Lung (tissue), 12 donors: Measurements from ENCODE around the gene PPP2R2C. TPM values are rescaled to one million over a fixed set of nuclear protein-coding genes. Genes with fewer than 3 reads are reported as not detected.

ENCODE experiments used
- ATAC-seq: fragments of 200-7000 bp; cut with Tn5 transposase; one replicate; pipeline ENCODE4 v1.9.1; 2020; ENCODE audit warnings: moderate number of reproducible peaks; ENCODE audit not compliant: insufficient read depth, low FRiP score
- DNase-seq, 3 donors: peaks; one replicate each; pipeline ENCODE4 v3.0.0-alpha.2; 2013 to 2017
- H3K27ac ChIP-seq, 2 donors: one replicate each; pipeline ENCODE4 v1.5.1; 2013; ENCODE audit warnings: mild to moderate bottlenecking in 2 of 2, moderate library complexity in 2 of 2, control low read depth in 1 of 2, inconsistent platforms in 1 of 2, low read depth in 1 of 2, low read length in 1 of 2
- H3K27me3 ChIP-seq, 3 donors: one replicate each; pipeline ENCODE4 v1.5.1; 2013; ENCODE audit warnings: low read length in 2 of 3; ENCODE audit not compliant: control insufficient read depth in 3 of 3, insufficient read depth in 3 of 3
- H3K36me3 ChIP-seq, 4 donors: one replicate each; pipeline ENCODE4 v1.5.1; 2013; ENCODE audit warnings: low read length in 4 of 4, mild to moderate bottlenecking in 1 of 4, moderate library complexity in 1 of 4; ENCODE audit not compliant: control insufficient read depth in 4 of 4, insufficient read depth in 4 of 4
- H3K4me1 ChIP-seq, 5 donors: one replicate each; pipeline ENCODE4 v1.5.1; 2013; ENCODE audit warnings: low read length in 5 of 5, mild to moderate bottlenecking in 2 of 5, moderate library complexity in 1 of 5; ENCODE audit not compliant: control insufficient read depth in 5 of 5, insufficient read depth in 5 of 5
- H3K4me3 ChIP-seq: one replicate; pipeline ENCODE4 v1.5.1; 2013; ENCODE audit warnings: mild to moderate bottlenecking, control low read depth, moderate library complexity
- H3K9ac ChIP-seq, 2 donors: one replicate each; pipeline ENCODE4 v1.5.1; 2013; ENCODE audit warnings: low read length in 2 of 2, control low read depth in 1 of 2; ENCODE audit not compliant: insufficient read depth in 1 of 2
- H3K9me3 ChIP-seq, 4 donors: one replicate each; pipeline ENCODE4 v1.5.1; 2013; ENCODE audit warnings: low read length in 3 of 4, mild to moderate bottlenecking in 1 of 4, moderate library complexity in 1 of 4; ENCODE audit not compliant: control insufficient read depth in 4 of 4, insufficient read depth in 3 of 4
- WGBS, 2 donors: extraction: QIAGEN DNeasy Blood & Tissue Kit; methylation state at CpG; one replicate each; pipeline ENCODE4 v1.1.7; 2013; 5-methylcytosine and 5-hydroxymethylcytosine counted together
- polyA plus RNA-seq, 2 donors: library from polyadenylated mRNA; stranded (reverse); fragments of 200-250 nt; gene quantifications; one replicate each; pipeline ENCODE4 v1.2.1, GENCODE V29; 2013
- total RNA-seq, 2 donors: library from RNA; depleted of rRNA in 1 of 2; stranded (reverse); fragments of >200 nt in 1 of 2; gene quantifications; one replicate each; pipeline ENCODE4 v1.2.1, GENCODE V29; 2014 to 2021
- TF ChIP-seq, protein P1 (sequence below): IDR thresholded peaks from 2 replicates; pipeline ENCODE4 v1.5.1; 2012; ENCODE audit warnings: mild to moderate bottlenecking; ENCODE audit errors: control extremely low read depth, extremely low read depth
- donor health status: control.
- donor health status: control.
- donor health status: Bipolar disorder and iron deficiency.
- donor health status: healthy.
- donor health status: DM: yes; HTN: yes; CAD: no.

PPP2R2C gene
- total and polyA plus RNA-seq, 4 donors, result 0.03 to 0.57 (median 0.04) TPM

DNA sequence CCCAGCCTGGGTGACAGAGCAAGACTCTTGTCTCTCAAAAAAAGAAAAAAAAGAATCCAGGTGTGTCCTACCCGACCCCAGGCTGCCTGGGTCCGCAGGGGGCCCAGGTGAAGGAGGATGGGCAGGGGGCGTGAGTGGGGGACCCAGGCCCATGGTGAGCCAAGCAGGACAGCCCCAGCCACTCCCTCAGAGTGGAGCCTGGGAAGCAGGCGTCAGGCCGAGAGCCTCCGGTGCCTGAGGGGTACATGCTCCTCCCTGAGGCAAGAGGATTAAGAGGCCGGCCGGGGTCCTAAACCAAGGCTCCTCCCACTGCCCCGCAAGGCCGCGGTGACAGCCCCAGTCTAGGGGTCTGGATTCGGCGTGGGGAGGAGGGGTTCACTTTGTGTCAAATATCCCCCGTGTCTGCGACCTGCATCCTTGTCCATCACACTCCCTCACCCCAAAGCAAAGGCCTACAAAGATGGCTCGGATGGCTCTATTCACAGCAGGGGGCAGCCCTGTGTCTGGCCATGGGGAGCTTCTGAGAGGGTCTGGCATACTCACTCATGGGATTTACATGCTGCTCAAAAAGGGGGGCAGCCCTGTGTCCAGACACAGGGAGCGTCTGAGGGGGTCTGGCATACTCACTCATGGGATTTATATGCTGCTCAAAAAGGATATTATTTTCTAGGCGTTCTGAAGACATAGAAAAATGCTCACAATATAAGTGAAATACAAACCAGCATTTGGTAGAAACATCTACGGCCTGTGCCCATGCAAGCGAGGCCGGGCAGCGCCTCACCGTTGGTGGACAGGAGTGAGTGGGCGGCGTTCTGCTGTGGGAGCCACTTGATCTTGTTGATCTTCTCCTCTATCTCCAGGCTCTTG, 94.6 kb downstream of the PPP2R2C start:
- H3K4me3 ChIP-seq, result no peak overlapping the region
- no peak for DNase-seq
- TF ChIP-seq, protein P1, sequence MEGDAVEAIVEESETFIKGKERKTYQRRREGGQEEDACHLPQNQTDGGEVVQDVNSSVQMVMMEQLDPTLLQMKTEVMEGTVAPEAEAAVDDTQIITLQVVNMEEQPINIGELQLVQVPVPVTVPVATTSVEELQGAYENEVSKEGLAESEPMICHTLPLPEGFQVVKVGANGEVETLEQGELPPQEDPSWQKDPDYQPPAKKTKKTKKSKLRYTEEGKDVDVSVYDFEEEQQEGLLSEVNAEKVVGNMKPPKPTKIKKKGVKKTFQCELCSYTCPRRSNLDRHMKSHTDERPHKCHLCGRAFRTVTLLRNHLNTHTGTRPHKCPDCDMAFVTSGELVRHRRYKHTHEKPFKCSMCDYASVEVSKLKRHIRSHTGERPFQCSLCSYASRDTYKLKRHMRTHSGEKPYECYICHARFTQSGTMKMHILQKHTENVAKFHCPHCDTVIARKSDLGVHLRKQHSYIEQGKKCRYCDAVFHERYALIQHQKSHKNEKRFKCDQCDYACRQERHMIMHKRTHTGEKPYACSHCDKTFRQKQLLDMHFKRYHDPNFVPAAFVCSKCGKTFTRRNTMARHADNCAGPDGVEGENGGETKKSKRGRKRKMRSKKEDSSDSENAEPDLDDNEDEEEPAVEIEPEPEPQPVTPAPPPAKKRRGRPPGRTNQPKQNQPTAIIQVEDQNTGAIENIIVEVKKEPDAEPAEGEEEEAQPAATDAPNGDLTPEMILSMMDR, result no peak
- peaks cover 4 to 31% (median 5%) of the 10 kb centered on the region in 3 donors for H3K27me3 ChIP-seq
- H3K27ac ChIP-seq, result no peak overlapping the region
- no peaks in the 10 kb centered on the region for H3K4me1 ChIP-seq
- H3K9ac ChIP-seq, result no peak overlapping the region
- H3K9me3 ChIP-seq, result no peaks in the 10 kb centered on the region
- no peaks in the 10 kb centered on the region for H3K36me3 ChIP-seq
- no peak for ATAC-seq
- WGBS, 2 donors, result 51 to 53% methylated on average over 25 of the region's 25 CpGs

DNA sequence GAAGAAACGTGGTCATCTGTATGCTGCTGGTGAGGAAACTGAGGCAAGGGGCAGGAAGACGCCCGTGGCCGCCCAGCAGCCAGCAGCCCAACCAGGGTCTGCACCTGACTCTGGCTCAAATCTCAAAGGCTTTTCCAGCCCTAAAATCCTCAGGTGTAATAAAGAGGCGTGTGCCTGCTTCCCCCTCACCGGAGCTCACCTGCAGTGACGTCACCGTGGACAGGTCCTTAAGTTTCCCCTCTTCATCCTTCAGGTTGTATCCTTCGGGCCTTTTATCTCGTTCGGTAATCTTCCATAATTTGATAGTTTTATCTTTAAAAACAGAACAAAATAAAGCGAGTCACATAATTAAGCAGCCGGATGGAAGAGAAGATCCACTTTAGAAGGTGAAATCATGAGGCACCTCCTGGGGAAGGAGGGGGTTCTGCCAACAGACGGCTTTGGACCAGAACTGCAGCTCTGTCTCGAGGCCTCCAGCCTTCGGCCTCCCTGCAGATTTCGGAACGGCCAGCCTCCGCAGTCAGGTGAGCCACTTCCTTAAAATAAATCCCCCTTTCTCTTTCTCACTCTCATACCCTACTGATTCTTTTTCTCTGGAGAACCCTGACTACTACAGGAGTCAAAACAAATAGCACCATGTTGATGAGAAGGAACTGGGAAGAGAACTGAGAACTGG, 96.7 kb downstream of the PPP2R2C start:
- Histone ChIP-seq H3K4me1 (no peaks in the 10 kb centered on the region), H3K9me3 (no peaks in the 10 kb centered on the region), H3K4me3 (no peak overlapping the region), H3K27me3 (peaks cover under 1 to 25% (median 5%) of the 10 kb centered on the region in 3 donors), H3K27ac (no peak overlapping the region), H3K9ac (no peak overlapping the region), H3K36me3 (no peaks in the 10 kb centered on the region)
- DNase-seq, result no peak
- TF ChIP-seq, protein P1, result no peak
- ATAC-seq, result no peak
- 79 to 88% methylated on average over 19 of the region's 19 CpGs for WGBS, 2 donors

DNA sequence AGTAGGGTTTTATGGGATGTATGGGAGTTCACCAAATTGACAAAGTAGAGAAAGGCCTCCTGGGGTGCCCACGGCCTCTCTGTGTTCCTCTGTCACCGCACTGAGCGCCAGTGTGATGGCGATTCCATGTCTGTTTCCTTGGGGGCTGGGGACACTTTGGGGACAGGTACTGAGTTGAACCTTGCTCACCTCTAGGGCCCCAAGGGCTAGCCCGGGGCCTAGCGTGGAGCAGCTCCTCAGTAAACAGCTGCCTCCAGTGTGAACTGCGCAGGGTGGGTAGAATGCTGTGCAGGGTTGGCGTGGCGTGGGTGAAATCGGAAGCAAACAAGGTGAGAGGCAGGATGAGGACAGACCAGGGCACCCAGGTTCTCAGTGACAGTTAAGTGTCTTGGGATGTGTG, 97.8 kb downstream of the PPP2R2C start:
- H3K4me3 ChIP-seq, result no peak overlapping the region
- H3K27ac ChIP-seq, result no peak overlapping the region
- no peak overlapping the region for H3K9ac ChIP-seq
- TF ChIP-seq, protein P1, result no peak
- ATAC-seq, result no peak
- peaks cover 0 to 15% (median 2%) of the 10 kb centered on the region in 3 donors for H3K27me3 ChIP-seq
- H3K36me3 ChIP-seq, result no peaks in the 10 kb centered on the region
- 91 to 95% methylated on average over 10 of the region's 10 CpGs for WGBS, 2 donors
- H3K9me3 ChIP-seq, result no peaks in the 10 kb centered on the region
- H3K4me1 ChIP-seq, result no peaks in the 10 kb centered on the region
- DNase-seq, result no peak
